Ascending aorta (tissue), 2 donors: ENCODE data around the gene ARSB. TPM values are rescaled to one million over a fixed set of nuclear protein-coding genes. Genes with fewer than 3 reads are reported as not detected.
"Not testable (repeated sequence)": the region's sequence is repeated elsewhere in the genome, so short reads cannot be mapped to it uniquely, and the experiment has no call there.

Source experiments
- DNase-seq, 2 donors: peaks; one replicate each; pipeline ENCODE4 v3.0.0-alpha.2; 2019; ENCODE audit warnings: low spot score in 2 of 2
- H3K27ac ChIP-seq, 2 donors: fragments of 200-600 bp; sonication (generic); one replicate each; pipeline ENCODE4 v1.5.1; 2016 to 2017; ENCODE audit warnings: mild to moderate bottlenecking in 1 of 2
- H3K27me3 ChIP-seq: fragments of 200-600 bp; sonication (generic); one replicate; pipeline ENCODE4 v1.5.1; 2017
- H3K36me3 ChIP-seq, 2 donors: fragments of 200-600 bp; sonication (generic); one replicate each; pipeline ENCODE4 v1.5.1; 2016
- H3K4me1 ChIP-seq, 2 donors: fragments of 200-600 bp; sonication (generic); one replicate each; pipeline ENCODE4 v1.5.1; 2016 to 2017; ENCODE audit warnings: mild to moderate bottlenecking in 1 of 2
- H3K4me3 ChIP-seq, 2 donors: fragments of 200-600 bp; sonication (generic); one replicate each; pipeline ENCODE4 v1.5.1; 2016 to 2017; ENCODE audit warnings: mild to moderate bottlenecking in 1 of 2
- H3K9me3 ChIP-seq, 2 donors: fragments of 200-600 bp; sonication (generic); one replicate each; pipeline ENCODE4 v1.5.1; 2016
- CTCF ChIP-seq, 3 experiments: fragments of 200-600 bp in 2 of 3; fragments of 450-650 bp in 1 of 3; sonication (generic) in 2 of 3; IDR thresholded peaks; one replicate each; pipeline ENCODE4 v1.5.1; 2016 to 2019; ENCODE audit warnings: antibody characterized with exemption in 3 of 3, mild to moderate bottlenecking in 1 of 3, moderate library complexity in 1 of 3
- intact Hi-C: fragments of 100-400 bp; cut with DNase I; formaldehyde crosslinking; loops from one replicate; pipeline ENCODE4 v1.15.1; 2023
- total RNA-seq: library from RNA; depleted of rRNA; stranded (reverse); fragments of >200 nt; gene quantifications from one replicate; pipeline ENCODE4 v1.1.0, GENCODE V29; 2016

ARSB gene
- total RNA-seq, 1 donor from 2014 or later = 18.6 TPM

- Histone ChIP-seq H3K9me3 (no peaks in the 10 kb centered on the region), H3K27me3 (no peaks in the 10 kb centered on the region), H3K4me1 (peaks cover 0 to 12% of the 10 kb centered on the region in 2 donors), H3K27ac (peak overlapping the region; percentile 96), H3K4me3 (peak overlapping the region; percentile 89 to 95), H3K36me3 (no peaks in the 10 kb centered on the region)
- no peak for TF ChIP-seq CTCF (IDR thresholded peaks at IDR 0.05)
- intact Hi-C loops = loop anchor here (5.0 to 10.0 kb wide), 3 partner anchors 252 to 691 kb away; partner anchors contain the start of genes AP3B1, JMY and LHFPL2
- peak in 1 of 2 donors; percentile 71 for DNase-seq
These were observed 664 bp upstream of the ARSB start for GRCh38 chr5:78985725-78986223.

- intact Hi-C loops = loop anchor here (5.0 to 10.0 kb wide), 6 partner anchors 237 to 690 kb away; partner anchors contain the start of genes AP3B1, HOMER1, JMY and LHFPL2
- DNase-seq = peak; percentile 52 to 92
- no peaks in the 10 kb centered on the region for H3K36me3 ChIP-seq
- no peaks in the 10 kb centered on the region for H3K9me3 ChIP-seq
- TF ChIP-seq CTCF (IDR thresholded peaks at IDR 0.05) = peak; percentile 28 to 48 (median 40)
- H3K4me1 ChIP-seq = peaks cover 0 to 12% of the 10 kb centered on the region in 2 donors
- peak overlapping the region; percentile 96 for H3K27ac ChIP-seq
- peak overlapping the region; percentile 89 to 95 for H3K4me3 ChIP-seq
- H3K27me3 ChIP-seq = no peaks in the 10 kb centered on the region
These were observed 533 bp downstream of the ARSB start for GRCh38 chr5:78984439-78985115.

GRCh38 chr5:78983601-78984438, 1.3 kb downstream of the ARSB start:
- no peak for DNase-seq
- intact Hi-C loops = loop anchor here (5.0 to 10.0 kb wide), 5 partner anchors 237 to 689 kb away; partner anchors contain the start of genes AP3B1, HOMER1 and LHFPL2
- Histone ChIP-seq H3K27me3 (no peaks in the 10 kb centered on the region), H3K36me3 (no peaks in the 10 kb centered on the region), H3K9me3 (no peaks in the 10 kb centered on the region), H3K4me1 (peaks cover 0 to 12% of the 10 kb centered on the region in 2 donors), H3K4me3 (peak overlapping the region; percentile 89 to 95), H3K27ac (peak overlapping the region; percentile 96)
- no peak for TF ChIP-seq CTCF (IDR thresholded peaks at IDR 0.05)

GRCh38 chr5:78983194-78983593, 1.9 kb downstream of the ARSB start:
- H3K36me3 ChIP-seq, H3K4me3 ChIP-seq, DNase-seq, H3K27me3 ChIP-seq, H3K9me3 ChIP-seq: not testable (repeated sequence)
- H3K27ac ChIP-seq = peak overlapping the region in 1 of 2 donors; percentile 96
- intact Hi-C loops = loop anchor here (5.0 to 10.0 kb wide), 5 partner anchors 236 to 688 kb away; partner anchors contain the start of genes AP3B1, HOMER1 and LHFPL2
- peaks cover 0 to 12% of the 10 kb centered on the region in 2 donors for H3K4me1 ChIP-seq

GRCh38 chr5:78979909-78980308, 5.2 kb downstream of the ARSB start:
- H3K27me3 ChIP-seq = no peaks in the 10 kb centered on the region
- intact Hi-C loops = loop anchor here (5.0 to 10.0 kb wide), 5 partner anchors 233 to 685 kb away; partner anchors contain the start of genes AP3B1, HOMER1 and LHFPL2
- H3K4me3 ChIP-seq = no peak overlapping the region
- H3K9me3 ChIP-seq = no peaks in the 10 kb centered on the region
- no peak for DNase-seq
- TF ChIP-seq CTCF (IDR thresholded peaks at IDR 0.05) = no peak
- no peak overlapping the region for H3K27ac ChIP-seq
- peaks cover 0 to 6% of the 10 kb centered on the region in 2 donors for H3K4me1 ChIP-seq
- H3K36me3 ChIP-seq = no peaks in the 10 kb centered on the region
